ENCODE data around the gene MLH3.

GRCh38 chr14:75064205-75064567 lies 12.9 kb upstream of the MLH3 start:
- no peak for TF ChIP-seq CTCF (conservative IDR thresholded peaks at IDR 0.05 in 1 of 2, IDR thresholded peaks at IDR 0.05 in 1 of 2; ENCODE audit: low read depth in 1 of 2, low read length in 2 of 2)
- TF ChIP-seq EZH2 (IDR thresholded peaks at IDR 0.05; ENCODE audit: low read length, missing control alignments) = no peak

Data from fibroblast of lung (primary cell).